CD14-positive monocyte (primary cell): ENCODE results near the gene NXNL1. TPM values are rescaled to one million over a fixed set of nuclear protein-coding genes. Genes with fewer than 3 reads are reported as not detected.

Source experiments
- DNase-seq, 3 donors: peaks; one replicate each; pipeline ENCODE4 v3.0.0-alpha.2; 2011 to 2022
- H2AFZ ChIP-seq: 2 replicates; pipeline ENCODE4 v1.6.0; 2012; ENCODE audit warnings: mild to moderate bottlenecking, low read depth, low read length, inconsistent platforms; ENCODE audit not compliant: insufficient read depth, poor library complexity, severe bottlenecking
- H3K27ac ChIP-seq, 2 donors: 1 replicate in 1 of 2; 2 replicates in 1 of 2; pipeline ENCODE4 v1.5.1; 2012 to 2013; ENCODE audit warnings: low read length in 2 of 2, control low read depth in 1 of 2, inconsistent platforms in 1 of 2, low read depth in 1 of 2, mild to moderate bottlenecking in 1 of 2
- H3K27me3 ChIP-seq, 2 donors: one replicate each; pipeline versions ENCODE4 v1.6.0 to v1.6.1; 2011 to 2013; ENCODE audit warnings: low read length in 2 of 2; ENCODE audit not compliant: control insufficient read depth in 2 of 2, insufficient read depth in 2 of 2
- H3K36me3 ChIP-seq, 2 donors: replicated peaks in 1 of 2; 1 replicate in 1 of 2; 2 replicates in 1 of 2; pipeline versions ENCODE4 v1.5.1 to v1.6.1; 2012 to 2013; ENCODE audit warnings: low read length in 2 of 2, control low read depth in 1 of 2, inconsistent platforms in 1 of 2, mild to moderate bottlenecking in 1 of 2; ENCODE audit not compliant: insufficient read depth in 2 of 2, control insufficient read depth in 1 of 2
- H3K4me1 ChIP-seq, 2 donors: 1 replicate in 1 of 2; 2 replicates in 1 of 2; pipeline versions ENCODE4 v1.5.1 to v1.6.1; 2012 to 2013; ENCODE audit warnings: low read length in 2 of 2, control low read depth in 1 of 2, inconsistent platforms in 1 of 2, mild to moderate bottlenecking in 1 of 2, moderate library complexity in 1 of 2; ENCODE audit not compliant: insufficient read depth in 2 of 2, control insufficient read depth in 1 of 2
- H3K4me2 ChIP-seq: replicated peaks from 2 replicates; pipeline ENCODE3; 2012; ENCODE audit warnings: low read length, moderate library complexity, mild to moderate bottlenecking; ENCODE audit not compliant: poor library complexity, severe bottlenecking; ENCODE audit errors: extremely low read depth
- H3K4me3 ChIP-seq, 3 experiments: fragments of 200-600 bp in 1 of 3; sonication (generic) in 1 of 3; replicated peaks in 1 of 3; 1 replicate in 2 of 3; 2 replicates in 1 of 3; pipeline ENCODE4 v1.5.1; 2011 to 2013; ENCODE audit warnings: low read length in 3 of 3, mild to moderate bottlenecking in 3 of 3, control low read depth in 2 of 3, low read depth in 2 of 3, inconsistent platforms in 1 of 3, moderate library complexity in 1 of 3
- H3K79me2 ChIP-seq: 2 replicates; pipeline ENCODE4 v1.6.0; 2012; ENCODE audit warnings: mild to moderate bottlenecking, control low read depth, inconsistent platforms, low read length, moderate library complexity; ENCODE audit not compliant: insufficient read depth
- H3K9ac ChIP-seq: 2 replicates; pipeline ENCODE4 v1.6.0; 2017; ENCODE audit warnings: low read length, mild to moderate bottlenecking; ENCODE audit not compliant: insufficient read depth, poor library complexity, severe bottlenecking
- H3K9me3 ChIP-seq, 2 donors: replicated peaks in 1 of 2; 1 replicate in 1 of 2; 2 replicates in 1 of 2; pipeline versions ENCODE4 v1.5.1 to v1.6.1; 2012 to 2013; ENCODE audit warnings: low read length in 2 of 2, control low read depth in 1 of 2; ENCODE audit not compliant: control insufficient read depth in 1 of 2, insufficient read depth in 1 of 2
- H4K20me1 ChIP-seq: 2 replicates; pipeline ENCODE4 v1.6.0; 2012; ENCODE audit warnings: mild to moderate bottlenecking, low read length, control low read depth, moderate library complexity; ENCODE audit not compliant: insufficient read depth
- H3K27ac Mint-ChIP-seq, 7 donors: one replicate each; pipeline ENCODE4 v1.8.0; 2020; ENCODE audit warnings: mild to moderate bottlenecking in 7 of 7, mixed read lengths in 7 of 7, moderate library complexity in 6 of 7, inconsistent platforms in 2 of 7
- H3K27me3 Mint-ChIP-seq, 3 donors: one replicate each; pipeline ENCODE4 v1.8.0; 2021 to 2022; ENCODE audit warnings: low read depth in 3 of 3, mild to moderate bottlenecking in 3 of 3, mixed read lengths in 3 of 3, moderate library complexity in 3 of 3, inconsistent platforms in 1 of 3
- H3K36me3 Mint-ChIP-seq, 2 donors: one replicate each; pipeline ENCODE4 v1.8.0; 2020; ENCODE audit warnings: mixed read lengths in 2 of 2, inconsistent platforms in 1 of 2, mild to moderate bottlenecking in 1 of 2
- H3K4me1 Mint-ChIP-seq: one replicate; pipeline ENCODE4 v1.8.0; 2020; ENCODE audit warnings: mild to moderate bottlenecking, mixed read lengths
- H3K4me3 Mint-ChIP-seq, 2 donors: one replicate each; pipeline ENCODE4 v1.8.0; 2020; ENCODE audit warnings: mild to moderate bottlenecking in 2 of 2, mixed read lengths in 2 of 2, moderate library complexity in 1 of 2
- H3K9me3 Mint-ChIP-seq, 7 donors: one replicate each; pipeline ENCODE4 v1.8.0; 2020 to 2022; ENCODE audit warnings: mixed read lengths in 7 of 7, mild to moderate bottlenecking in 6 of 7, moderate library complexity in 6 of 7, inconsistent platforms in 2 of 7
- WGBS: methylation state at CpG from one replicate; pipeline ENCODE4 v1.1.5; 2013; ENCODE audit warnings: missing lambda C conversion rate; ENCODE audit not compliant: insufficient coverage; 5-methylcytosine and 5-hydroxymethylcytosine counted together
- intact Hi-C, 2 donors: fragments of 100-400 bp; cut with micrococcal nuclease; formaldehyde crosslinking; loops; one replicate each; pipeline versions ENCODE4 v1.15.0 to v1.15.1; 2023
- polyA plus RNA-seq, 3 donors: library from polyadenylated mRNA; depleted of rRNA in 1 of 3; unstranded in 2 of 3; stranded (reverse) in 1 of 3; fragments of 300-500 nt in 2 of 3; fragments of >200 nt in 1 of 3; fragmentation: Illumina TruSeq in 2 of 3; gene quantifications; 1 replicate in 2 of 3; 2 replicates in 1 of 3; pipeline ENCODE4 v1.2.3, GENCODE V29; 2012 to 2021
- TF ChIP-seq, protein P1 (sequence below): fragments of 200-600 bp; IDR thresholded peaks from one replicate; pipeline ENCODE4 v1.8.0; 2022; ENCODE audit warnings: antibody characterized with exemption, mild to moderate bottlenecking

Gene NXNL1
- polyA plus RNA-seq, 3 donors: not detected

DNA sequence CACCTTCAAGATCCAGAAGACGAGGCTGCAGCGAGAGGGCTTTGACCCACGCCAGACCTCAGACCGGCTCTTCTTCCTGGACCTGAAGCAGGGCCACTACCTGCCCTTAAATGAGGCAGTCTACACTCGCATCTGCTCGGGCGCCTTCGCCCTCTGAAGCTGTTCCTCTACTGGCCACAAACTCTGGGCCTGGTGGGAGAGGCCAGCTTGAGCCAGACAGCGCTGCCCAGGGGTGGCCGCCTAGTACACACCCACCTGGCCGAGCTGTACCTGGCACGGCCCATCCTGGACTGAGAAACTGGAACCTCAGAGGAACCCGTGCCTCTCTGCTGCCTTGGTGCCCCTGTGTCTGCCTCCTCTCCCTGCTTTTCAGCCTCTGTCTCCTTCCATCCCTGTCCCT, 43.7 kb upstream of the NXNL1 start:
- H3K4me1 Mint-ChIP-seq: peaks cover 42% of the 10 kb centered on the region
- H3K27ac Mint-ChIP-seq: peak overlapping the region in 3 of 7 donors; percentile 54 to 69 (median 56)
- no peaks in the 10 kb centered on the region for H3K27me3 ChIP-seq
- intact Hi-C loops: no loop called here
- 96% methylated on average over 13 of the region's 13 CpGs for WGBS
- H2AFZ ChIP-seq: no peak overlapping the region
- H3K9ac ChIP-seq: no peak overlapping the region
- peaks cover 42% of the 10 kb centered on the region for H4K20me1 ChIP-seq
- H3K9me3 Mint-ChIP-seq: no peaks in the 10 kb centered on the region
- no peak for DNase-seq
- no peak overlapping the region for H3K4me3 Mint-ChIP-seq
- no peaks in the 10 kb centered on the region for H3K9me3 ChIP-seq
- H3K36me3 Mint-ChIP-seq: peaks cover 32 to 61% of the 10 kb centered on the region in 2 donors
- no peak overlapping the region for H3K4me2 ChIP-seq
- peaks cover 0 to 1% (median 0%) of the 10 kb centered on the region in 3 donors for H3K27me3 Mint-ChIP-seq
- no peak overlapping the region for H3K4me3 ChIP-seq
- peaks cover 25 to 39% of the 10 kb centered on the region in 2 donors for H3K36me3 ChIP-seq
- peaks cover 20 to 26% of the 10 kb centered on the region in 2 donors for H3K4me1 ChIP-seq
- peaks cover 73% of the 10 kb centered on the region for H3K79me2 ChIP-seq
- peak overlapping the region; percentile 3 to 36 for H3K27ac ChIP-seq
- TF ChIP-seq, protein P1, sequence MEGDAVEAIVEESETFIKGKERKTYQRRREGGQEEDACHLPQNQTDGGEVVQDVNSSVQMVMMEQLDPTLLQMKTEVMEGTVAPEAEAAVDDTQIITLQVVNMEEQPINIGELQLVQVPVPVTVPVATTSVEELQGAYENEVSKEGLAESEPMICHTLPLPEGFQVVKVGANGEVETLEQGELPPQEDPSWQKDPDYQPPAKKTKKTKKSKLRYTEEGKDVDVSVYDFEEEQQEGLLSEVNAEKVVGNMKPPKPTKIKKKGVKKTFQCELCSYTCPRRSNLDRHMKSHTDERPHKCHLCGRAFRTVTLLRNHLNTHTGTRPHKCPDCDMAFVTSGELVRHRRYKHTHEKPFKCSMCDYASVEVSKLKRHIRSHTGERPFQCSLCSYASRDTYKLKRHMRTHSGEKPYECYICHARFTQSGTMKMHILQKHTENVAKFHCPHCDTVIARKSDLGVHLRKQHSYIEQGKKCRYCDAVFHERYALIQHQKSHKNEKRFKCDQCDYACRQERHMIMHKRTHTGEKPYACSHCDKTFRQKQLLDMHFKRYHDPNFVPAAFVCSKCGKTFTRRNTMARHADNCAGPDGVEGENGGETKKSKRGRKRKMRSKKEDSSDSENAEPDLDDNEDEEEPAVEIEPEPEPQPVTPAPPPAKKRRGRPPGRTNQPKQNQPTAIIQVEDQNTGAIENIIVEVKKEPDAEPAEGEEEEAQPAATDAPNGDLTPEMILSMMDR: no peak

DNA sequence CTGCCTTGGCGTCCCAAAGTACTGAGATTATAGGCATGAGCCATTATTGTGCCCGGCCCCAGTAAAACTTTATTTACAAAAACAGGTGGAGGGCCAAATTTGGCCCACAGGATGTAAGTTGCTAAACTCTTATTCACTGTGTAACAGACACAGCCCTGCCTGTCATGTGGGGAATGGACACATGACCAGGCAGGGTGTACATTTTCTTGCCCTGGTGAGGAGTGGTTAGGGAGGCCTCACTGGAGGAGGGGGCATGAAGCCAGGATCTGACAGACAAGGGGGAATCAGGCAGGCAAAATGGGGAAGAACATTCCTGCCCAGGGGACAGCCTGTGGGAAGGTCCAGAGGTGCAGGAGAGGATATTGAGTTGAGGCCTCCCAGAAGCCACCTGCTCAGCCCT, 43.3 kb upstream of the NXNL1 start:
- H3K27ac Mint-ChIP-seq: peak overlapping the region in 3 of 7 donors; percentile 37 to 69 (median 64)
- TF ChIP-seq, protein P1: no peak
- Histone ChIP-seq H3K4me2 (no peak overlapping the region), H3K27me3 (no peaks in the 10 kb centered on the region), H3K27ac (peak overlapping the region; percentile 3 to 36), H3K36me3 (peaks cover 25 to 39% of the 10 kb centered on the region in 2 donors), H3K9ac (no peak overlapping the region), H3K9me3 (no peaks in the 10 kb centered on the region), H3K4me1 (peaks cover 24 to 27% of the 10 kb centered on the region in 2 donors), H4K20me1 (peaks cover 42% of the 10 kb centered on the region), H2AFZ (no peak overlapping the region), H3K4me3 (no peak overlapping the region), H3K79me2 (peaks cover 69% of the 10 kb centered on the region)
- H3K27me3 Mint-ChIP-seq: peaks cover 0 to 1% (median 0%) of the 10 kb centered on the region in 3 donors
- no peaks in the 10 kb centered on the region for H3K9me3 Mint-ChIP-seq
- H3K4me1 Mint-ChIP-seq: peaks cover 44% of the 10 kb centered on the region
- peaks cover 32 to 61% of the 10 kb centered on the region in 2 donors for H3K36me3 Mint-ChIP-seq
- no peak for DNase-seq
- H3K4me3 Mint-ChIP-seq: no peak overlapping the region
- intact Hi-C loops: no loop called here
- WGBS: 80% methylated on average over 1 of the region's 2 CpGs
